SIG-M5 treated with dmso at 0.1 percent for 504 hours (cell line): ENCODE data around the gene SRC.
A peak's percentile ranks its signal among the peaks of the same experiment; 100 is the strongest.
"Not testable (repeated sequence)": the region's sequence is repeated elsewhere in the genome, so short reads cannot be mapped to it uniquely, and the experiment has no call there.

Experiments used
- DNase-seq: peaks from one replicate; lab custom pipeline; 2025; ENCODE audit not compliant: unreplicated experiment; lab: John Stamatoyannopoulos, UW

The SRC gene

GRCh38 chr20:37362231-37362792 is 16.4 kb downstream of the SRC start:
- no peak for DNase-seq

DNA sequence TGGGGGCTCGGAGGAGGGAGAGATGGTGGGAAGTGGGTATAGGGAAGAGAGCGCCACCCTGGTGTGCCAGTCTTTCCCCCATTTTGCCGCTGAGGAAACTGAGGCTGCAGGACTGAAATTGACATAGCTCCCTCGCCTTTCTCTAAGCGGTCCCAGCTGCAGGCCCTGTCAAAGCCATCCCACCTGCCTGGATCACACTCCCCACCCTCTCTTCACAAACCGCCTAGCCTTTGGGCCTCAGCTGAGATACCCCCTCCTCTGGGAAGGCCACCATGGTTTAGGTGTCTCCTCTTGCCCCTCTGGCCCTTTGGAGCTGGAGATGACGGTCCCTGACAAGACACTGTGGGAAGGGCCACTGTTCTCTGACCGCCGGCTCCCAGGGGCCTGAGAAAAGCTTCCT is 16.9 kb downstream of the SRC start:
- no peak for DNase-seq

GRCh38 chr20:37363221-37364012 is 17.5 kb downstream of the SRC start:
- DNase-seq: no peak

GRCh38 chr20:37364013-37364926 is 18.3 kb downstream of the SRC start:
- no peak for DNase-seq

- no peak for DNase-seq
These were observed 19.0 kb downstream of the SRC start for GRCh38 chr20:37364927-37365272.

DNA sequence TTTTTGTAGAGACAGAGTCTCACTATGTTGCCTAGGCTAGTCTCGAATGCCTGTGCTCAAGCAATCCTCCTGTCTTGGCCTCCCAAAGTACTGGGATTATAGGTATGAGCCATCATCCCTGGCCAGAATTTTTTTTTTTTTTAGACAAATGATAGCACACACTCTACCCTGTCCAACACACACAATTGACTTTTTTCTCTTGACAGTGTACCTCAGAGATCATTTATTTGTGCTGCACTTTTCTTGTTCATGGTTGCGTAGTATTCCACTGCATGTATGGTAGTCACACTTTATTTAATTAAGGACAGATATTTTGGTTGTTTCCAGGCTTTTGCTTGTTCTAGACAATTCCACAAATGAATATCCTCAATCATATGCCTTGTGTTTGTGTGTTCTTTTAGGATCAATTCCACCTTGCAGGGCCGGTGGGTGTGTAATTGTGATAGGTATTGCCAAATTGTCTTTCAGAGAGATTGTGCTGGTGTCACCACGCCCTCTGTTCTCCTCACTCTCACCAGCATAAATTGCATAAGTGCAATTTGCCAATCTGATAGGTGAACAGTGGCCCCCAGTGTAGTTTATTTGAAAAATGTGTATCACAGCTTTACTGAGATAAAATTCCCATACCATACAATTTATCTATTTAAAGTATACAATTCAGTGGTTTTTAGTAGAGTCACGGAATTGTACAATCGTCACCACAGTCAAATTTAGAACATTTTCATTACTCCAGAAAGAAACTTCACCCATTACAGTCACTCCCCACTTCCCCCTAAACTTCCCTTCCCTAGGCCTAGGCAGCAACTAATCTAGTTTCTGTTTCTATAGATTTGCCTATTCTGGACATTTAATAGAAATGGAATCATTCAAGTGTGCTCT is 20.1 kb downstream of the SRC start:
- peak; percentile 96 for DNase-seq

GRCh38 chr20:37366743-37367142 is 20.8 kb downstream of the SRC start:
- no peak for DNase-seq

DNA sequence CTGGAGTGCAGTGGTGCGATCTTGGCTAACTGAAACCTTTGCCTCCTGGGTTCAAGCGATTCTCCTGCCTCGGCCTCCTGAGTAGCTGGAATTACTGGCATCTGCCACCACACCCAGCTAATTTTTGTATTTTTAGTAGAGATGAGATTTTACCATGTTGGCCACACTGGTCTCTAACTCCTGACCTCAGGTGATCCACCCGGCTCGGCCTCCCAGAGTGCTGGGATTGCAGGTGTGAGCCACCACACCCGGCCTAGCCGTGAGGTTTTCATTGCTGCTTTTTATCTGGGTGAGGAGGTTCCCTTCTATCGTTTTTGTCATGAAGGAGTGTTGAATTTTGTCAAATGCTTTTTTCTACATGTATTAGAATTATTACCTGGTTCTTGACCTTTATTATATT is 23.9 kb downstream of the SRC start:
- DNase-seq: no peak

GRCh38 chr20:37371845-37372244 is 25.9 kb downstream of the SRC start:
- DNase-seq: not testable (repeated sequence)

GRCh38 chr20:37372441-37372840 is 26.5 kb downstream of the SRC start:
- DNase-seq: no peak

DNA sequence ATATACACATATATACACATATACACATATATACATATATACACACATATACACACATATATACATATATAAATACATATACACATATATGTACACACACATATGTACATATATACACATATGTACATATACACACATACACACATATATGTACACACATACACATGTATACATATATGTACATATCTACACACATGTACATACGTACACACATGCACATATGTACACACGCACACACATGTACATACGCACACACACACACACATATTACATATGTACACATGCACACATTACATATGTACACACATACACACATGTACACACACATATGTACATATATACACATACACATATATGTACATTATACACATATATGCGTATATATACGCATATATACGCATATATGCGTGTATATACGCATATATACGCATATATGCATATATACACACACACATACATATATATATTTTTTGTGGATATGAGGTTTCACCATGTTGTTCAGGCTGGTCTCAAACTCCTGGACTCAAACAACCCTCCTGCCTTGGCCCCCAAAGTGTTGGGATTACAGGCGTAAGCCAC is 27.2 kb downstream of the SRC start:
- DNase-seq: no peak

- no peak for DNase-seq
These were observed 29.3 kb downstream of the SRC start for GRCh38 chr20:37375227-37375626.

GRCh38 chr20:37376324-37376723 is 30.4 kb downstream of the SRC start:
- DNase-seq: no peak

DNA sequence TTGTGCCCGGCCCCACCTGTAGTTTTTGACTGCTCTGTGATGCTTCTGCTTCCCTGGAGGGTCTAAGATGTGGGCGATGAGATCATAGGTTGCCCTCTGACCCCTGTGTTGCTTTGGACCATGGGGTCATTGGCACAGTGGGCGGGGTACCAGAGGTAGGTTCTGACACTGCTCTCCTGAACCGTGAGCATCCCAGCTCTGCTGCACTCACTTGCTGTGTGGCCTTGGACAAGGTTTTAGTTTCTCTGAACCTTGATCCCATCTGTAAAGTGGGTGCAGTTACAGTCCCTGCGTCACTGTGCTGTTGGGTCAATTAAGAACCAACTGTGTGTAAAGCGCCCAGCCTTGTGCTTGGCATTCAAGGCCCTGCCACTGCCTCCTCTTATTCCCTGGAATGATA is 30.9 kb downstream of the SRC start:
- no peak for DNase-seq

GRCh38 chr20:37377346-37378081 is 31.6 kb downstream of the SRC start:
- no peak for DNase-seq

DNA sequence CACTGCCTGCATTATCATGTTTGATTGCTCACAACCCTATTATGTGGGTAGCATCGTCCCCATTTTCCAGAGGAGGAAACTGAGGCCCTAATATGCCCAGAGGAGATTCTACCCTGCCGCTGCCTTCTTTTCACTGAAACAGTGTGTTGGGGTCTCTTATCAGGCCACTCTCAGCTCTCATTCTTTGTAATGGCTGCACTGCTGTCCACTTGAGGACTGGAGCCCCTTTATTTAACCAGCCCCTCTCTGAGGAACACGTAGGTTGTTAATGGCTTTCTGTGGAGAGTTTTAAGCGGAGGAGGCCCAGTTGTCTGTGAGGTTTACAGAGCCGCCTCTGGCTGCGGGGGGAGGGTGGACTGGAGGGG is 32.5 kb downstream of the SRC start:
- DNase-seq: no peak

- peak; percentile 34 for DNase-seq
These were observed 33.1 kb downstream of the SRC start for GRCh38 chr20:37378785-37379598.

DNA sequence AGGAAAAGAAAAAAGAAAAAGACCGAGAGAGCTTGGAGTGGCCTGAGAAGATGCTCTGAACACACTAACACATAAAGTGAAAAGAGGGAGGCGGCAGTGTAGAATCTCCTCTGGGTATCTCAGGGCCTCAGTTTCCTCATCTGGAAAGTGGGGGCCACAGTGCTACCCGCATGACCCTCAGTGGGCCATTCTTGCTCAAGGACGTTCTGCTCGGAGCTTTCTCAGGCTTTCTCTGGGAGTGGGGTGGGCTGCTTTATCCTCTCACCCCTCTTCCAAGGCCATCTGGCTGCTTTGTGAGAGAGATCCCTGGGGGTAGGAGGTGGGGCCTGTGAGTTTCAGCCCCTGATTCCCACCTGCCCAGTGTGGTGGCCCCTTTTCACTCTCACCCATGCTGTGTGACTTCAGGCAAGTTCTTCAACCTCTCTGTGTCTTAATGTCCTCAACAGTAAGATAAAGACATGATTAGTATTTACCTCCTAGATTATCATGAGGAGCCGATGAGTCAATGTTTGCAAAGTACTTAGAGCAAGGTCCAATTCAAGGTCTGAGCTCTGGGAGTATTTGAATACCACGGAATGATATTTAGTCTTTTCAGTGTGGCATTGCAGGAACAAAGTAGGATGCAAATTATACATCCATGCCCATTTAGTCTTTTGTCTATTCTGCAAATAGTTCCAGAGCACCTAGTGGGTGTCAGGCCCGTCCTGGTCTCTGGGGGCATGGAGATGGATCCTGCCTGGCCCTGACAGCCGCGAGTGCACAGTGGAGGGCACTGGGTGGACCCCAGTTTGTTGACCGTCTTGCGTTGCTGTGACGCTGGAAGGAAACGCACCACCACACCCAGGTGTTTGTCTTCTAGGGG is 34.3 kb downstream of the SRC start:
- no peak for DNase-seq
